LoVo (cell line): ENCODE data around the gene NOS1.
"Not testable (repeated sequence)": the region's sequence is repeated elsewhere in the genome, so short reads cannot be mapped to it uniquely, and the experiment has no call there.

Source experiments
- DNase-seq: peaks from one replicate; pipeline ENCODE4 v3.0.0-alpha.2; 2016; ENCODE audit warnings: low spot score

Gene NOS1

GRCh38 chr12:117262749-117263148, 98.7 kb downstream of the NOS1 start:
- DNase-seq, result no peak

DNA sequence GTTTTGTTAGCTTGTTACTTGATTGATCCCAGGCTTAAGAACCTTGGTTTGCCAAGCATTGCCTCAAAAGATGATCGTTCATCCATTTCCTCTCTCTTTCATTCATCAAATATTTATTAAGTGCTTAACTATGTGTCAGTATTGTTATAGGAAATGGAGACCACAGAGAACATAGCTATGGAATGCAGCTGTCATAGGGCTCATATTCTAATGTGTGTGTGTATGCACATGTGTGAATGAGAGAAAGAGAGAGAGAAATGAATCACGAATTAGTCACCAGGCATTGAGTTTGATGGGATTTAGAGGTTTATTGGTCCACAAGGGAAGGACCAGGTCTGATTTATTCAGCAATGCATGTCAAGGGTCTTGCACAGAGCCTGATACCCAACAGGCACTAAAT, 100.2 kb downstream of the NOS1 start:
- peak; percentile 16 for DNase-seq

DNA sequence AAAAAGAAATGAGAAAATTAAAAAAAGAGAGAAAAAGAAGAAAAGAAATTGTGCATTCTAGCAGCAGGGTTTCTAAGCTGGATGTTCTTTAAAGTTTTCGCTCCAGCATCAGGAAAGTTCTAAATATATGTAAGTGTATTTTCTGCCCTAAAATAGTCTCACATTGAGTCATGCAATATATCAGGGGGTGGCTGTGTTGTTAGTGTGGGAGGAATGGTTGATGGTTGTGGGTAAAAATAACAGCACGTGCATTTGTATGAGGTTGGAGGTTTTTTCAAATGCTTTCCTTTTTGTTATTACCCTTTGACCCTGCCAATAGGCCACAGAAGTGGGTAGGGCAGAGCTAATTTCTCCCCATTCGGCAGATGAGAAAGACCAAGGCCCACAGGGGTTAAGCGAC, 106.0 kb downstream of the NOS1 start:
- DNase-seq, result no peak

DNA sequence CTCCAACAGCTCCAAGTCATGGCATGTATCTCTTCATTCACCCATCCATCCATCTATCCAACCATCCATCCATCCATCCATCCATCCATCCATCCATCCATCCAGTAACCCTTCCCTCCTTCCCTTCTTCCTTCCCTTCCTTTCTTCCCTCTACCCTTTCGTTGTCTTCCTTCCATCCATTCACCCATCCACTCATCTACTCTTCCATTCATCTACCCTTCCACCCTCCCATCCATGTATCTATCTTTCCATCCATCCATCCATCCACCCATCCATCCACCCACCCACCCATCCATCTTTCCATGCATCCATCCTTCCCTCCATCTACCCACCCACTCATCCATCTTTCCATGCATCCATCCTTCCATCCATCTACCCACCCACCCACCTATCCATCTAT, 117.9 kb downstream of the NOS1 start:
- DNase-seq, result no peak

GRCh38 chr12:117241697-117242096, 119.7 kb downstream of the NOS1 start:
- no peak for DNase-seq

DNA sequence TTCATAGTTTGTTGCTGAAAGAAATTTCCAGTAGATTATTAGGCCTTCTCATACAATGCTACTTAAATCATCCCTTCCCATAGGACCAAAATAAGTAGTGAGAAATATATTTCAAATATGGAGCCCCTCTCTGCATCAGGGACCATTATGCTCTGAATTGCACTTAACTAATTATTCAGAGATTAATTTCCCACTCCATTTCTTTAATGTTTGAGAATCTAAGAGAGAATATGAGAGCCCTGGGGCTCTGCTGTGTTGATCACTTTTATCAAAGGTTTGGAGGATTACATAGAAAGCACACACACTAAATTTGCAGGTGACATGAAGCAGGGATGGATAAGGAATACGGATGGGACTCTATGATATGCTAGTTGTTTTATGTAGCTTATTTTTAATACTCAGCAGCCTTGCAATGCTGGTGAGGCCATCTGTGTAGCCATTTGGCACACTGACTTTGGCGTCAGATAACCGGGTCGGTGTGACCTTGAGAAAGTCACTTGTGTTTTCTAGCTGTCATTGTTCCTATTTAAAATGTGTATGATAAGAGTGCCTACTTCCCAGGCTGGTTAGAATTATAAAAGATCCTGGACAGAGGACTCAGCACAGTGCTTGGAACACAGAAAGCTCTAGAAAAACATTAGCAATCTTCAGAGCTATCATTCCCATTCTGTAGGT, 121.2 kb downstream of the NOS1 start:
- no peak for DNase-seq

- peak; percentile 63 for DNase-seq
These were observed 124.9 kb downstream of the NOS1 start for GRCh38 chr12:117236456-117237001.

- no peak for DNase-seq
These were observed 126.2 kb downstream of the NOS1 start for GRCh38 chr12:117235261-117235660.

DNA sequence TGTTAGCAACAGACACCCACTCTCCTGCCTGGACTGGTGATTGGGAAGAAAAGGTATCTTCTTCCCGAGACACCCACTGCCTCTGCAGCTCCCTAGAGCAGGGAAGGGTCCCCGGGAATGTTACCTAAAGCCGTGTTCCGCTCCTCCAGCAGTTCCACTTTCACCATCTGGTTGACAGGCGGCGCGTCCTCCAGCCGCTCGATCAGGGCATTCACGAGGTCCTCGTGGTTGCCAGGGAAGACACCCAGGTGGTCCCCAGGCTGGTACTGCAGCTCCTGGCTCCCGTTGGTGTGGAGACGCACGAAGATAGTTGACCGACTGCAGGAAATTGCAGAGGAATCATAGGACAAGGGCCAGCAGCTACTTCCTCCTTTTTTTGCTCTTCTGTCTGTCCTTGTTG, 127.0 kb downstream of the NOS1 start:
- DNase-seq, result no peak

- DNase-seq, result no peak
These were observed 129.7 kb downstream of the NOS1 start for GRCh38 chr12:117231750-117232149.

GRCh38 chr12:117228239-117228638, 133.2 kb downstream of the NOS1 start:
- DNase-seq, result peak; percentile 38

GRCh38 chr12:117227000-117227653, 134.3 kb downstream of the NOS1 start:
- no peak for DNase-seq

DNA sequence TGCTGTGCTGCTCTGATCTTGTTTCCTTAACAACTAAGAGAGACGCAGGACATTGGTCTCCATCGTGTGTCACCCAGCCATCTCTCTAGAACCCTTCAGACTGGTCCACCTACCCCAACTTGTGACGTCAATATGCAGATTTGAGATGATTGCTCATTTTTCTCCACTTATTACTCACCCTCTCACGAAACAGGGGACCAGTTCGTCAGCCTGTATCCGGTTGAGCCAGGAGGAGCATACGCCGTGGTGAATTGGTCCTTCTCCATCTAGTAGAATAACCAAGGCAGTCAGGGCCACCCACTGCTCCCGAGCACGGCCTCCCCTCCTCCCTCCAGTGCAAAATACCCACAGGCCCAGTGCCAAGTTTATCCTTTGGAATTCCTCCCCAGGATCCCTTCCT, 134.9 kb downstream of the NOS1 start:
- no peak for DNase-seq

DNA sequence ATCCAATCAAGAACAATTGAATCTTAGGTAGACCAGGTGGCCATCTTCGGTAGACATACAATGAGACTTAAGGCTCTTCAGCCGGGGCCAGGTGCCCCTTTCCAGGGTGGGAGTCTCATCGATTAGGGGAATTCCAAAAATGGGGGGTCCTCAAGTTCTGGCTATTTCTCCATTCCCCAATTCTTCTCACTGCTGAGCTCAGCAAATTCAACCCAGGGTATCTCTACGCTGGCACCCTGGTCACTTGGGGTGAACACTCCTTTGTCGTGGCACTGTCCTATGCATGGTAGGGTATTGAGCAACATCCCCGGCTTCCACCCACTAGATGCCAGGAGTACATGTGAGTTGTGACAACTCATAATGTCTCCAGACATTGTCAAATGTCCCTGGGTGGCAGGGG, 136.2 kb downstream of the NOS1 start:
- no peak for DNase-seq

GRCh38 chr12:117220947-117221346, 140.5 kb downstream of the NOS1 start:
- not testable (repeated sequence) for DNase-seq

- no peak for DNase-seq
These were observed 143.3 kb downstream of the NOS1 start for GRCh38 chr12:117218149-117218548.

GRCh38 chr12:117216686-117217085, 144.7 kb downstream of the NOS1 start:
- no peak for DNase-seq

DNA sequence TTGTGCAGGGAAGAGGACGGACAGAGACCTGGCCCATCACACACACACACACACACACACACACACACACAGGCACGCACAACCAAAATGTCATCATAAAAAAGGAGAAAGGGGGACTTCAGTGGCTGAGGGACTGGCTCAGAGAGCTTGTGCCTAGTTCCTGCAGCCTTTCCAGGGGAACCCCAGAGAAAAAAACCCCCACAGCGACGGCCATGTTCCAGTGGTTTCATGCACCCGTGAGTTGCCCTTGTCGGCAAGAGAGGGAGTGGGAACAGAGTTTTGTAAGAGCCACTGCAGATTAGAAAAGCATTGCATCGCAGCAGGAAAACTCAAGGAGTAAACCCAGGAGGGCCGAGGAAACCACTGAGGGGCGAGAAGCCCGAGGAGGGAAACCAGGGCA, 146.6 kb downstream of the NOS1 start:
- DNase-seq, result no peak

DNA sequence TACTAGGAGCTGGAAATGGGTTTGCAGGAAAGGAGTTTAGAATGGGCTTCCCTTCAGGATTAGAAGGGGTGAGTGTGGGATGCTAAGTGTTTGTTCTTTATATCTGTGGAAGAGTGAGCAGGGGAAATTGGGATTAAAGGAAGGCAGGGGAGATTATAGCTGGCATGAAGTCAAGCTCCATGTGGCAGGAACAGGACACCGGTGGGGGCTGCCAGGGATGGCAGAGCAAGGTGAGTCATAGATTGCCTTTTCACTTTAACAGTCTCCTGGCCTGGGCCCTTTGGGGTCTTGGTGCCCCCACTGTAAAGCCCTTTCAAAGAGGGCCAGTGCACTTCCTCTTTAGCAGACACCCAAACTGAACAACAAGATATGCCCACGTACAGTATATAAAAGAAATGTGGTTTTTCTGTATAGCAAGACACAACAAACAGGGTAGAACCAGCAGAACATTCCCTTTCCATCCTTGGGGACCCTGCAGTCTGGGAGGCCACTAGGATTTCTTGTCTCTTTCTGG, 148.1 kb downstream of the NOS1 start:
- DNase-seq, result no peak

DNA sequence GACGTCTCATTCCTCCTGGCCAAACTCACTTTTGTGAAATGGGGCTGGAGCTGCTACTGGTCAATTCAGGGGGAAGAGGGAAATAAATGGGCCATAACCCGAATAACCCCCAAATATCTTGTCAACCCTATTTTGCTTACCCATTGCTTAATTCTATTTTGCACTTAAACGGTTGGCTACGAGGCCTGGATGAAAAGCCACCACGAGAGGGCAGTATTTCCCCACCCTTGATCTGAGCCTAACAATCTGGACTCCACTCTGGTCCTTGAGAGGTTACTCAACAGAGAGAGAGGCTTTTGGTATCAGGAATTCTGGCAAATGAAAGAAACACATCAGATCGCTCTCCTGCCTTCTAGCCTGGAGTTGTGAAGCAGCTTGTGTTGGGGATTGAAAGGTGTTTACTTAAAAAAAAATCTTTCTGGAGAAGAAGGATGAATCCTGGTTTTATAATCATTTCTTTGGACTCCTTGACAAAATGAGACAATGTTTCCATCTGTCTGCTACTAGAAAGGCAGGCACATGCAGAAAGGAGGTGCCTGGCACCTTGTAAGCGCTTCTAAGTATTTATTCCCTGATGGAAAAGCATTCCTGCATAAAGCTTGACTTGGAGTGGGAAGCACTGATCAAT, 148.7 kb downstream of the NOS1 start:
- peak; percentile 74 for DNase-seq

DNA sequence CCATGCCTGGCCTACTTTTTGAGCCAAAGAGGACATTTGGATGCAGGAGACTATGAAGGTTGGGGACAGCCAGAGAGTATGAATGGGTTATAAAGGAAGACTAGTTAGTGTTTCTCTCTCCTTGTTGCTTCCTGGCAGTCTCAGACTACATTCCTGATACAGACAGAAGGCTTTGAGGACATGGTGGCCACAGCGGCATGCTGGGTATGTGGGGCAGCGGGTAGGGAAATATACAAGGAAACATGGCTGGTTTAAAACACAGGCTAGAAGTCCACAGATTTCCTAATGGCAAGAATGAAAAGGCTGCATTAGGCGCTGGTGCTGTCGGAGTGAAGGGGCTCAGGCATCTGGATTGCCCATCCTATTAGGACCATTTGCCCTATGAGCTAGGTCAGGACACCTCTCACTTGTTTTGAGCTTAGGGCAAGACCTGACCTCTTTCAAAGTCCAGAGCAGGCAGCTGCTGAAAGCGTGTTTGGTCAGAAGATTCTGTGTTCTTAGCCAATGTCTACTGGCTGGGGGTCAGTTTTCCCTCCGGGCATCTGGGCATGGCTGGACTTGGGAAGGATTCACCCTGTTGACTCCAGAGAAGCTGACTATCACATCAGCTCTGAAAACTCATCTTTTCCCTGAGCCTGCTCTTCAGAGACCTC, 151.0 kb downstream of the NOS1 start:
- DNase-seq, result no peak

- DNase-seq, result no peak
These were observed 151.8 kb downstream of the NOS1 start for GRCh38 chr12:117209626-117210025.
